ENCODE measurements around the gene OPCML. TPM values are rescaled to one million over a fixed set of nuclear protein-coding genes. Genes with fewer than 3 reads are reported as not detected.

The OPCML gene
- total RNA-seq, 1 donor from 2014 or later = 4.6 TPM

DNA sequence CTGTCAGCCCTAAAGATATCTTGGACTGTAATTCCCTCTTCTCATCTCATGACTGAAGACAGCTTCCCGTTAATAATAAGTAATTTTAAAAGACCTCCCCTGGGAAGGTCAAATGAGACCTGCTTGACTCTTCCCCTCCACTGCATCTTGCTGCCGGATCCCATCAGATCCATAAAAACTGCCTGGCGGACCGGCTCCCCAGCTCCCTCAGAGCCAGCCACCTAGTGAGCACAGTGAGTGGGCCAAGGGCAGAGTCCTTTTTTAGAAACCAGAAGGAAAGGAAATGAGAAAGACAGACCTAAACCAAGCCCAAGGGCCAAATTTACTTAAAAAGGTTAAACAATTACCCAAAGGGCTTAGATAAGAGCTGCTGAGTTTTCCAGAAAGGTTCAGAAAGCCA lies 595.3 kb downstream of the OPCML start:
- Mint-ChIP-seq H3K4me3 (no peak overlapping the region), H3K4me1 (ENCODE audit: unreplicated experiment) (peaks cover 19% of the 10 kb centered on the region), H3K27me3 (peaks cover 61% of the 10 kb centered on the region), H3K9me3 (no peaks in the 10 kb centered on the region), H3K27ac (no peak overlapping the region), H3K36me3 (no peaks in the 10 kb centered on the region)
- TF ChIP-seq, protein P1, sequence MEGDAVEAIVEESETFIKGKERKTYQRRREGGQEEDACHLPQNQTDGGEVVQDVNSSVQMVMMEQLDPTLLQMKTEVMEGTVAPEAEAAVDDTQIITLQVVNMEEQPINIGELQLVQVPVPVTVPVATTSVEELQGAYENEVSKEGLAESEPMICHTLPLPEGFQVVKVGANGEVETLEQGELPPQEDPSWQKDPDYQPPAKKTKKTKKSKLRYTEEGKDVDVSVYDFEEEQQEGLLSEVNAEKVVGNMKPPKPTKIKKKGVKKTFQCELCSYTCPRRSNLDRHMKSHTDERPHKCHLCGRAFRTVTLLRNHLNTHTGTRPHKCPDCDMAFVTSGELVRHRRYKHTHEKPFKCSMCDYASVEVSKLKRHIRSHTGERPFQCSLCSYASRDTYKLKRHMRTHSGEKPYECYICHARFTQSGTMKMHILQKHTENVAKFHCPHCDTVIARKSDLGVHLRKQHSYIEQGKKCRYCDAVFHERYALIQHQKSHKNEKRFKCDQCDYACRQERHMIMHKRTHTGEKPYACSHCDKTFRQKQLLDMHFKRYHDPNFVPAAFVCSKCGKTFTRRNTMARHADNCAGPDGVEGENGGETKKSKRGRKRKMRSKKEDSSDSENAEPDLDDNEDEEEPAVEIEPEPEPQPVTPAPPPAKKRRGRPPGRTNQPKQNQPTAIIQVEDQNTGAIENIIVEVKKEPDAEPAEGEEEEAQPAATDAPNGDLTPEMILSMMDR (conservative IDR thresholded peaks at IDR 0.05) = no peak
- no peak for DNase-seq (ENCODE audit: extremely low spot score, unreplicated experiment)

- Mint-ChIP-seq H3K4me3 (no peak overlapping the region), H3K4me1 (ENCODE audit: unreplicated experiment) (peaks cover 14% of the 10 kb centered on the region), H3K27me3 (peaks cover 55% of the 10 kb centered on the region), H3K36me3 (no peaks in the 10 kb centered on the region), H3K27ac (no peak overlapping the region), H3K9me3 (no peaks in the 10 kb centered on the region)
- TF ChIP-seq, protein P1 (conservative IDR thresholded peaks at IDR 0.05) = no peak
- no peak for DNase-seq (ENCODE audit: extremely low spot score, unreplicated experiment)
Measured at GRCh38 chr11:132935383-132935782, 596.9 kb downstream of the OPCML start.

DNA sequence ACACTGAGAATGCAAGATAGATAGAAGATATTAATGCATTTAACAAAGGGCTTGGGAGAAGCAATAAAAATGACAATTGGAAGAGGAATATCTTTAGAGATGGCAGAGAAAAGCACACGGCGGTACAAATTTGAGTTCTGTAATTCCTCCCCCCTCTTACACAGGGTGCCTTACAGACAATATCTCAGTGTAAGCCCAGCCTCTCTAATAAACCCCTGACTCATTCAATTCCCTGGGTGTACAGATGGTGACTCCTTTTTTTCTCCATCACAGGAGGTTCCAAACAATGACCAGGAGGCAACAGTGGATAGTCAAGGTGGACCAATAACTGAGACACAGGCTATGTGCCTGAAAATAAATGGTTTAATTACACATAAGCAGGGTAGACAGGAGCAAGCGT lies 598.6 kb downstream of the OPCML start:
- no peak overlapping the region for H3K4me3 Mint-ChIP-seq
- H3K36me3 Mint-ChIP-seq = no peaks in the 10 kb centered on the region
- TF ChIP-seq, protein P1 (conservative IDR thresholded peaks at IDR 0.05) = no peak
- H3K27ac Mint-ChIP-seq = no peak overlapping the region
- peaks cover 14% of the 10 kb centered on the region for H3K4me1 Mint-ChIP-seq (ENCODE audit: unreplicated experiment)
- H3K9me3 Mint-ChIP-seq = no peaks in the 10 kb centered on the region
- peaks cover 43% of the 10 kb centered on the region for H3K27me3 Mint-ChIP-seq
- DNase-seq (ENCODE audit: extremely low spot score, unreplicated experiment) = no peak

DNA sequence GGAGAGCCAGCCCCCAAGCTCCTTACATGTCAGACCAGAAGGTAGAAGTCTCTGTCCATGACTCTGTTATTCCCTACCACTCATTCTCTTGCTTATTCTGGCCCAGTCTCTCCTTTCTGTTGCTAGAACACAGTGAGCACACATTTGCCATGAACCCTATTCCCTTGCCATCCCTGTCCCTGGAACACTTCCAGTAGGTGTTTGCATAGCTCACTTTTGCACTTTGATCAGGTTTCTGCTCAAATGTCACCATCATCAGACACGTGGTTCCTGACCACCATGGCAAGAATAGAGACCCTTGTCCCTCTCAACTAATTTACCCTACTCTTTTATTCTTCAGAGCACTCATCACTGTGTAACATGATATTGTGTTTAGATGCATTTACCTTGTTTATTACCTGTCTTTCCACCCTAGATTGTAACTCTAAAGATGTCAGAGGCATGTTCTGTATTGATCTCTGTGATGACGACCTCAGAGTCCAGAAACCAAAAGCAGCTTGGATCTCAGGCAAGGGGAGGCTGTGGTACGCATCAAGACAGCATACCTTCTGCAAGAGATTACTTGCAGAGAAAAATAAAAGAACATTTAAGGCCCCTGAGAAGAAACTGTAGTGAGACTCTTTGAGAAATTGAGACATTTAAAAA lies 606.4 kb downstream of the OPCML start:
- peaks cover 3% of the 10 kb centered on the region for H3K4me1 Mint-ChIP-seq (ENCODE audit: unreplicated experiment)
- H3K4me3 Mint-ChIP-seq = no peak overlapping the region
- no peaks in the 10 kb centered on the region for H3K36me3 Mint-ChIP-seq
- TF ChIP-seq, protein P1 (conservative IDR thresholded peaks at IDR 0.05) = no peak
- peaks cover 52% of the 10 kb centered on the region for H3K27me3 Mint-ChIP-seq
- H3K27ac Mint-ChIP-seq = no peak overlapping the region
- DNase-seq (ENCODE audit: extremely low spot score, unreplicated experiment) = no peak
- peaks cover 15% of the 10 kb centered on the region for H3K9me3 Mint-ChIP-seq

DNA sequence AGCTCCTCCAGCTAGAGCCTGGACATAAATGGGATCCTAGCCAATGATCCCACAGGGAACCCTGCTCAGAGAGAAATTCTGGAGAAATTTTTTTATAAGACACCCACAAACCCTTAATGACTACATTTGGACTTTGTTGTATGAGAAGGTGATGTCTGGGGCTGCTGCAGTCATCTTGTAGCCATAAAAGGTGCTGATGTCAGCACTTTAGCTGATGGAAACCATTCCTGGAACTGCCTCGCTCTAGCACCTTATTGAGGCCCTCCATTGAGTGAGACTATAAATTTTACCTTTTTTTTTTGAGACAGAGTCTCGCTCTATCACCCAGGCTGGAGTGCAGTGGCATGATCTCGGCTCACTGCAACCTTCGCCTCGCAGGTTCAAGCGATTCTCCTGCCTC lies 610.7 kb downstream of the OPCML start:
- peaks cover 7% of the 10 kb centered on the region for H3K4me1 Mint-ChIP-seq (ENCODE audit: unreplicated experiment)
- DNase-seq (ENCODE audit: extremely low spot score, unreplicated experiment) = no peak
- H3K36me3 Mint-ChIP-seq = no peaks in the 10 kb centered on the region
- H3K4me3 Mint-ChIP-seq = no peak overlapping the region
- H3K27ac Mint-ChIP-seq = no peak overlapping the region
- peaks cover 15% of the 10 kb centered on the region for H3K9me3 Mint-ChIP-seq
- peaks cover 69% of the 10 kb centered on the region for H3K27me3 Mint-ChIP-seq
- TF ChIP-seq, protein P1 (conservative IDR thresholded peaks at IDR 0.05) = no peak

All from type B pancreatic cell (in vitro differentiated cells).